Nephron (organoid): ENCODE results near the gene CROCC2.

Experiments
- H3K27ac Mint-ChIP-seq, 3 experiments: 2 replicates each; pipeline ENCODE4 v1.8.0; 2020; ENCODE audit warnings: mixed read lengths in 3 of 3, mild to moderate bottlenecking in 2 of 3, moderate library complexity in 1 of 3
- H3K27me3 Mint-ChIP-seq: 2 replicates; pipeline ENCODE4 v1.8.0; 2021; ENCODE audit warnings: low read depth, mild to moderate bottlenecking, moderate library complexity, mixed read lengths
- H3K36me3 Mint-ChIP-seq: 2 replicates; pipeline ENCODE4 v1.8.0; 2020; ENCODE audit warnings: low read depth, mixed read lengths
- H3K4me1 Mint-ChIP-seq: 2 replicates; pipeline ENCODE4 v1.8.0; 2020; ENCODE audit warnings: mixed read lengths
- H3K4me3 Mint-ChIP-seq, 3 experiments: 2 replicates each; pipeline ENCODE4 v1.8.0; 2020; ENCODE audit warnings: mild to moderate bottlenecking in 3 of 3, mixed read lengths in 3 of 3, moderate library complexity in 2 of 3
- H3K9me3 Mint-ChIP-seq: 2 replicates; pipeline ENCODE4 v1.8.0; 2020; ENCODE audit warnings: mixed read lengths
- CTCF ChIP-seq, 3 experiments: fragments of 200-600 bp; sonication (generic); IDR thresholded peaks; one replicate each; pipeline ENCODE4 v1.5.0; 2021; ENCODE audit warnings: antibody characterized with exemption in 3 of 3; ENCODE audit not compliant: unreplicated experiment in 3 of 3

CROCC2 gene

GRCh38 chr2:240871071-240871958 lies 34.8 kb upstream of the CROCC2 start:
- Mint-ChIP-seq H3K4me1 (peaks cover 6% of the 10 kb centered on the region), H3K36me3 (no peaks in the 10 kb centered on the region), H3K4me3 (no peak overlapping the region), H3K27ac (no peak overlapping the region), H3K9me3 (no peaks in the 10 kb centered on the region), H3K27me3 (no peaks in the 10 kb centered on the region)
- TF ChIP-seq CTCF (IDR thresholded peaks at IDR 0.05; ENCODE audit: unreplicated experiment in 3 of 3) = no peak

- no peak overlapping the region for H3K27ac Mint-ChIP-seq
- no peaks in the 10 kb centered on the region for H3K9me3 Mint-ChIP-seq
- no peaks in the 10 kb centered on the region for H3K27me3 Mint-ChIP-seq
- H3K36me3 Mint-ChIP-seq = no peaks in the 10 kb centered on the region
- no peak for TF ChIP-seq CTCF (IDR thresholded peaks at IDR 0.05; ENCODE audit: unreplicated experiment in 3 of 3)
- no peak overlapping the region for H3K4me3 Mint-ChIP-seq
- peaks cover 6% of the 10 kb centered on the region for H3K4me1 Mint-ChIP-seq
Observed at GRCh38 chr2:240872317-240873097, 33.6 kb upstream of the CROCC2 start.

GRCh38 chr2:240873098-240873788 lies 32.9 kb upstream of the CROCC2 start:
- no peaks in the 10 kb centered on the region for H3K9me3 Mint-ChIP-seq
- no peaks in the 10 kb centered on the region for H3K36me3 Mint-ChIP-seq
- no peak overlapping the region for H3K27ac Mint-ChIP-seq
- H3K4me3 Mint-ChIP-seq = no peak overlapping the region
- no peaks in the 10 kb centered on the region for H3K4me1 Mint-ChIP-seq
- H3K27me3 Mint-ChIP-seq = no peaks in the 10 kb centered on the region
- no peak for TF ChIP-seq CTCF (IDR thresholded peaks at IDR 0.05; ENCODE audit: unreplicated experiment in 3 of 3)

- H3K27ac Mint-ChIP-seq = no peak overlapping the region
- no peaks in the 10 kb centered on the region for H3K9me3 Mint-ChIP-seq
- no peaks in the 10 kb centered on the region for H3K36me3 Mint-ChIP-seq
- no peak for TF ChIP-seq CTCF (IDR thresholded peaks at IDR 0.05; ENCODE audit: unreplicated experiment in 3 of 3)
- no peaks in the 10 kb centered on the region for H3K4me1 Mint-ChIP-seq
- H3K27me3 Mint-ChIP-seq = no peaks in the 10 kb centered on the region
- no peak overlapping the region for H3K4me3 Mint-ChIP-seq
Observed at GRCh38 chr2:240873805-240874714, 32.1 kb upstream of the CROCC2 start.

GRCh38 chr2:240874715-240875227 lies 31.4 kb upstream of the CROCC2 start:
- H3K4me1 Mint-ChIP-seq = no peaks in the 10 kb centered on the region
- no peak for TF ChIP-seq CTCF (IDR thresholded peaks at IDR 0.05; ENCODE audit: unreplicated experiment in 3 of 3)
- no peaks in the 10 kb centered on the region for H3K9me3 Mint-ChIP-seq
- no peak overlapping the region for H3K27ac Mint-ChIP-seq
- H3K27me3 Mint-ChIP-seq = peaks cover 3% of the 10 kb centered on the region
- no peak overlapping the region for H3K4me3 Mint-ChIP-seq
- no peaks in the 10 kb centered on the region for H3K36me3 Mint-ChIP-seq
